Cardiac ventricle fibroblast (primary cell): ENCODE data around the gene TM2D1. TPM values are rescaled to one million over a fixed set of nuclear protein-coding genes. Genes with fewer than 3 reads are reported as not detected.

ENCODE experiments used
- total RNA-seq: library from RNA; depleted of rRNA; stranded (reverse); fragments of >200 nt; gene quantifications from 2 replicates; pipeline ENCODE4 v1.2.3, GENCODE V29; 2015

The TM2D1 gene
- 43.5 and 53.9 TPM in 2 replicates for total RNA-seq

GRCh38 chr1:61724813-61725694 is at the start of gene TM2D1:
Gene TM2D1, minus strand, starts transcription at chr1:61725141. Its CDS starts 21 bp downstream, at chr1:61725120.

DNA sequence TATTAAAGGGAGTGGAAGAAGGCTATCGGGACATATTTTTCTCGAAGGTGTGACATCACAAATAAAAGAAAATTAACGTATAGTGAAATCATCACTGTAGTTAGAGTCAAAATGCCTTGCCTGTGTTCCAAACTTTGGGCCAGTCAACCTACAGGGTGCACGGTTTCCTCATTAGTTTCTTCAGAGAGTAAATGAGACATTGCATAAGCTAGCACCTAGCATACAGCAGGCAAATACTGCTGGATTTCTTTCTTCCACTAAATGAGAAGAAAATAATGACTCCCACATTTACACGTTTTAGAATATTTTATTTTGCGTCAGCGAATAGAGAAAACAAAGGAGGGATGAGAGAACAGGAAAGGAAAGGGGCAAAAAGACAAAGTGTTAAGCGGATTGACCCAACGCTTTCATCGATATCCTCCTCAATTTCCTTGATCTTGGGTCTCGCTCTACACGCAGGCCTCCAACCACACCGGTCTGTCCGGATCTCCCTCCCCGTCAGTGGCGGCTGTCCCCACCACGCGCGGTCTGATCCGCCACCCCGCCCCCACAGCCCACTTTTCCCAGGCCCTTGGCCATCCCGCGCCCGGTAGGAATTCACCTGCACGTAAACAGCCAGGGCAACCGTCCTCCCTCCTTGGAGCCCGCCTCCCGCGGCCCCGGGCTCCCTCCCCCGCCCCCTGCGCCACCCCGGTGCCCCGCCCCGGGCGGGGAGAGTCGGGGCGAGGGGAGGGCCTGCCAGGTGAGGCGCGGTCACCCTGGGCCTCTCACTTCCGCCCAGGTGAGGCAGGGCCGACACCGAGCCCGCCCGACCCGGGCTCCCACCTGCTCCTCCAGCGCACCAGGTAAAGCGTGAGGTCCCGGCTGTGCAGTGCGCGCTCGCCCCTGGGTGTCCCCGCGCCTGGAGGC is 17.0 kb upstream of the TM2D1 start, which contains the start of gene PATJ:
Gene PATJ, plus strand, starts transcription at position 770 of the 909 bp plus-strand sequence. CDS start 20,413 bp downstream, outside the sequence.

Other genes with a start within 250 kb of the TM2D1 start
- 3.0 and 4.3 TPM in 2 replicates for gene PATJ, start 17.3 kb upstream of the TM2D1 start, total RNA-seq